ENCODE results near the gene SUCO.

SUCO gene

DNA sequence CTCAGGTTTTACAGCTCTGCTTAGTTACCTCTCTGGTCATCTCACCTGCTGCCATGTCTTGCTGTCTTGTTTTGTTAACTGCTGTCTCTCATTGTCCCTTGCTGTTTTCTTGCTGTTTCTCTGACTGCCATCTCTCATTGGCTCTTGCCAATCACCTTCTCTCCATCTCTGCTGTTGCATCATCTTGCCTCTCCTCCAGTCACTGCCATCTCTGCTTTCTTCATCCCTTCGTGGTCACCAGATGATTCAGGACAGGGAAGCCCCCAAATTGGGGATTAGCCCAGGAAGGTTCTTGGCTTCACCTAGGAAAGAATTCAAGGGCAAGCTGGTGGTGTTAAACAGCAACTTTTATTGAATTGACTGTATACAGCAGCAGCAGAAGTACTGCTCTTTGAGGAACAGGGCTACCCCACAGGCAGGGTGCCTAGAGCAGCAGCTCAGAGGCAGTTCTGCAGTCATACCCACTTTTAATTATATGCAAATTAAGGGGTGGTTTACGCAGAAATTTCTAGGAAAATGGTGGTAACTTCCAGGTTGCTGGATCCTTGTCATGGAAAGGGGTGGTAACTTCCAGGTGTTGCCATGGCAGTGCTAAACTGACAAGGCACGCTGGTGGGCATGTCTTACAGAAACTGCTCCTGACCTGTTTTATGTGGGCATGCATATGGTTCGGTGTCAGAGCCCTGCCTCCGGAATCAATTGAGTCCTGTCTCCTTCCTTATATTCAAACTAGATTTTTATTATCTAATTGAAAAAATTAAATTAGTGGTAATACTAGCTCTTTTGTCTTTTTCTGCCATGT lies 33.4 kb downstream of the SUCO start:
- TF ChIP-seq RAD21 (IDR thresholded peaks at IDR 0.05; ENCODE audit: low read depth) (no peak), ZBTB7A (IDR thresholded peaks at IDR 0.05; ENCODE audit: low read depth) (no peak), EGR1 (IDR thresholded peaks at IDR 0.05) (no peak), TCF12 (IDR thresholded peaks at IDR 0.05; ENCODE audit: low read depth) (no peak), EP300 (IDR thresholded peaks at IDR 0.05; ENCODE audit: borderline replicate concordance) (no peak), CEBPB (IDR thresholded peaks at IDR 0.05) (no peak), CREB1 (IDR thresholded peaks at IDR 0.05; ENCODE audit: low read depth) (no peak), FOXM1 (IDR thresholded peaks at IDR 0.05; ENCODE audit: borderline replicate concordance, low read depth) (no peak), TEAD4 (IDR thresholded peaks at IDR 0.05) (no peak)
- TF ChIP-seq, protein P1, sequence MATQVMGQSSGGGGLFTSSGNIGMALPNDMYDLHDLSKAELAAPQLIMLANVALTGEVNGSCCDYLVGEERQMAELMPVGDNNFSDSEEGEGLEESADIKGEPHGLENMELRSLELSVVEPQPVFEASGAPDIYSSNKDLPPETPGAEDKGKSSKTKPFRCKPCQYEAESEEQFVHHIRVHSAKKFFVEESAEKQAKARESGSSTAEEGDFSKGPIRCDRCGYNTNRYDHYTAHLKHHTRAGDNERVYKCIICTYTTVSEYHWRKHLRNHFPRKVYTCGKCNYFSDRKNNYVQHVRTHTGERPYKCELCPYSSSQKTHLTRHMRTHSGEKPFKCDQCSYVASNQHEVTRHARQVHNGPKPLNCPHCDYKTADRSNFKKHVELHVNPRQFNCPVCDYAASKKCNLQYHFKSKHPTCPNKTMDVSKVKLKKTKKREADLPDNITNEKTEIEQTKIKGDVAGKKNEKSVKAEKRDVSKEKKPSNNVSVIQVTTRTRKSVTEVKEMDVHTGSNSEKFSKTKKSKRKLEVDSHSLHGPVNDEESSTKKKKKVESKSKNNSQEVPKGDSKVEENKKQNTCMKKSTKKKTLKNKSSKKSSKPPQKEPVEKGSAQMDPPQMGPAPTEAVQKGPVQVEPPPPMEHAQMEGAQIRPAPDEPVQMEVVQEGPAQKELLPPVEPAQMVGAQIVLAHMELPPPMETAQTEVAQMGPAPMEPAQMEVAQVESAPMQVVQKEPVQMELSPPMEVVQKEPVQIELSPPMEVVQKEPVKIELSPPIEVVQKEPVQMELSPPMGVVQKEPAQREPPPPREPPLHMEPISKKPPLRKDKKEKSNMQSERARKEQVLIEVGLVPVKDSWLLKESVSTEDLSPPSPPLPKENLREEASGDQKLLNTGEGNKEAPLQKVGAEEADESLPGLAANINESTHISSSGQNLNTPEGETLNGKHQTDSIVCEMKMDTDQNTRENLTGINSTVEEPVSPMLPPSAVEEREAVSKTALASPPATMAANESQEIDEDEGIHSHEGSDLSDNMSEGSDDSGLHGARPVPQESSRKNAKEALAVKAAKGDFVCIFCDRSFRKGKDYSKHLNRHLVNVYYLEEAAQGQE (IDR thresholded peaks at IDR 0.05; ENCODE audit: low read depth): no peak
- TF ChIP-seq, protein P2, sequence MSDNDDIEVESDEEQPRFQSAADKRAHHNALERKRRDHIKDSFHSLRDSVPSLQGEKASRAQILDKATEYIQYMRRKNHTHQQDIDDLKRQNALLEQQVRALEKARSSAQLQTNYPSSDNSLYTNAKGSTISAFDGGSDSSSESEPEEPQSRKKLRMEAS (IDR thresholded peaks at IDR 0.05): no peak
- TF ChIP-seq, protein P3, sequence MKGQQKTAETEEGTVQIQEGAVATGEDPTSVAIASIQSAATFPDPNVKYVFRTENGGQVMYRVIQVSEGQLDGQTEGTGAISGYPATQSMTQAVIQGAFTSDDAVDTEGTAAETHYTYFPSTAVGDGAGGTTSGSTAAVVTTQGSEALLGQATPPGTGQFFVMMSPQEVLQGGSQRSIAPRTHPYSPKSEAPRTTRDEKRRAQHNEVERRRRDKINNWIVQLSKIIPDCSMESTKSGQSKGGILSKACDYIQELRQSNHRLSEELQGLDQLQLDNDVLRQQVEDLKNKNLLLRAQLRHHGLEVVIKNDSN (IDR thresholded peaks at IDR 0.05): no peak

DNA sequence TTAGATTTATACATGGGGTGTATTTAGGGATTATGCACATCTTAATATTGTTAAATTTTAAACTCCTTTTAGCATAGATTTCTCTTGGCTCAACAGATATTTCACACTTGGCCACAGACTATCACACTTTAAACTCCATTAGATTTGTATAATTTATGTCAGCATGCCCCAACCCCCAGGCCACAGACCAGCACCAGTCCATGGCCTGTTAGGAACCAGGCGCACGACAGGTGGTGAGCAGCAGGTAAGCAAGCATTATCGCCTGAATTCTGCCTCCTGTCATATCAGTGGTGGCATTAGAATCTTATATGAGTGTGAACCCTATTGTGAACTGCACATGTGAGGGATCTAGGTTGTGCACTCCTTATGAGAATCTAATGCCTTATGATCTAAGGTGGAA lies 34.8 kb downstream of the SUCO start:
- TF ChIP-seq, protein P2 (IDR thresholded peaks at IDR 0.05): no peak
- no peak for TF ChIP-seq CREB1 (IDR thresholded peaks at IDR 0.05; ENCODE audit: low read depth)
- TF ChIP-seq CEBPB (IDR thresholded peaks at IDR 0.05): no peak
- TF ChIP-seq TCF12 (IDR thresholded peaks at IDR 0.05; ENCODE audit: low read depth): no peak
- TF ChIP-seq TEAD4 (IDR thresholded peaks at IDR 0.05): no peak
- TF ChIP-seq EP300 (IDR thresholded peaks at IDR 0.05; ENCODE audit: borderline replicate concordance): no peak

DNA sequence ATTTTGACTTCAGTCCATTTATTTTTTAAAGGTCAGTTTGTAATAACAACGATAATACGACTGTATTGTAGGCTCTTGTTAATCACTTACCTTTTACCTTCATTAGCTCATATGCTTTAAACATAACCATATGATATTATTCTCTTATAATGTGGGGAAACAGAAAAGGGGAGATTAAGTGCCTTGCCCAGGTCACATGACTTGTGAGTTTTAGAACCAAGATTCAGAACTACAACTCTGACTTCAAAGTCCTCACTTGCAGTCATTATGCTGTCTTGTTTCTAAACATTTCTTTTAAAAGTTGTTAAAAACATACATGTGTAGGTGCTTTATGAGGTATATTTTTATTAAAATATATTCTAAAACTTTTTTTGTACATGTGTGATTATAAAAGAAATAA lies 41.1 kb downstream of the SUCO start:
- TF ChIP-seq, protein P1 (IDR thresholded peaks at IDR 0.05; ENCODE audit: low read depth): no peak
- TF ChIP-seq, protein P3 (IDR thresholded peaks at IDR 0.05): 0 out of 2 replicates have a peak, but pooled peaks have one; percentile 11

DNA sequence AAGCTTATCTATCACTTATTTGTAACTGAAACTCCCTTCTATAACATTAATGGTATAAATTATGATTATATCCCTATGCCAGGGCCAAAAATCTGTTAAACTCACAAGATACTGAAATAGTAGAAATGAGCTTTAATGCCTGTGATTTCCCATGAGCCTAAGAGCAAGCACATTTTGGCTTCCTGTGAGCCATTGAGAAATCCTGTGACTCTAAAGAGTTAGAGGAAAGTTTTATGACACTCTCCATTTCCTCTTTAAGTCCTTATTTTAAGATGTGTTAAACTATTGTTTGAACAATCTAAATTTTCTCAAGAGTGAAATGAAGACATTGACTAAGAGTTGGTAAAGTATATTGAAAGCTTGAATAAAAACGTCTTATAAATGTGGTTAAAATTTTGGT lies 45.6 kb downstream of the SUCO start:
- TF ChIP-seq TCF12 (IDR thresholded peaks at IDR 0.05; ENCODE audit: low read depth): no peak
- no peak for TF ChIP-seq CREB1 (IDR thresholded peaks at IDR 0.05; ENCODE audit: low read depth)
- TF ChIP-seq NFIC (IDR thresholded peaks at IDR 0.05): no peak
- TF ChIP-seq TEAD4 (IDR thresholded peaks at IDR 0.05): no peak
- TF ChIP-seq FOXM1 (IDR thresholded peaks at IDR 0.05; ENCODE audit: borderline replicate concordance, low read depth): no peak
- TF ChIP-seq CEBPB (IDR thresholded peaks at IDR 0.05): no peak
- TF ChIP-seq RAD21 (IDR thresholded peaks at IDR 0.05; ENCODE audit: low read depth): no peak
- TF ChIP-seq TAF1 (IDR thresholded peaks at IDR 0.05; ENCODE audit: low read depth): no peak
- TF ChIP-seq, protein P1 (IDR thresholded peaks at IDR 0.05; ENCODE audit: low read depth): no peak
- no peak for TF ChIP-seq YY1 (IDR thresholded peaks at IDR 0.05; ENCODE audit: low read depth)
- TF ChIP-seq, protein P2 (IDR thresholded peaks at IDR 0.05): no peak
- TF ChIP-seq EP300 (IDR thresholded peaks at IDR 0.05; ENCODE audit: borderline replicate concordance): no peak
- no peak for TF ChIP-seq EGR1 (IDR thresholded peaks at IDR 0.05)
- no peak for TF ChIP-seq ZBTB7A (IDR thresholded peaks at IDR 0.05; ENCODE audit: low read depth)
- TF ChIP-seq, protein P3 (IDR thresholded peaks at IDR 0.05): no peak
